IPS-NIHi11 (cell line): ENCODE measurements around the gene SMIM11.
"Not testable (repeated sequence)": the region's sequence is repeated elsewhere in the genome, so short reads cannot be mapped to it uniquely, and the experiment has no call there.

Experiments used
- DNase-seq: peaks from one replicate; pipeline ENCODE4 v3.0.0; 2012; ENCODE audit warnings: mixed read lengths, low spot score

The SMIM11 gene

GRCh38 chr21:34374940-34375618 is at the start of gene SMIM11:
Gene SMIM11, plus strand, starts transcription at chr21:34375507. Its CDS starts 3,998 bp downstream, at chr21:34379505.
- DNase-seq, result not testable (repeated sequence)

- no peak for DNase-seq
Measured at GRCh38 chr21:34330055-34330454, 45.3 kb upstream of the SMIM11 start.

GRCh38 chr21:34331726-34332125 is 43.6 kb upstream of the SMIM11 start:
- DNase-seq, result no peak

GRCh38 chr21:34332347-34332746 is 43.0 kb upstream of the SMIM11 start:
- no peak for DNase-seq

- no peak for DNase-seq
Measured at GRCh38 chr21:34333121-34333739, 42.1 kb upstream of the SMIM11 start.

GRCh38 chr21:34335316-34335715 is 40.0 kb upstream of the SMIM11 start:
- no peak for DNase-seq

- no peak for DNase-seq
Measured at GRCh38 chr21:34336245-34336644, 39.1 kb upstream of the SMIM11 start.

GRCh38 chr21:34336756-34337391 is 38.4 kb upstream of the SMIM11 start:
- DNase-seq, result no peak

GRCh38 chr21:34337741-34338140 is 37.6 kb upstream of the SMIM11 start:
- DNase-seq, result no peak

- no peak for DNase-seq
Measured at GRCh38 chr21:34338226-34338625, 37.1 kb upstream of the SMIM11 start.

- no peak for DNase-seq
Measured at GRCh38 chr21:34340061-34340460, 35.2 kb upstream of the SMIM11 start.

GRCh38 chr21:34342476-34342875 is 32.8 kb upstream of the SMIM11 start:
- no peak for DNase-seq

GRCh38 chr21:34343347-34343746 is 32.0 kb upstream of the SMIM11 start:
- DNase-seq, result no peak

GRCh38 chr21:34343838-34344381 is 31.4 kb upstream of the SMIM11 start:
- DNase-seq, result no peak

GRCh38 chr21:34344584-34344983 is 30.7 kb upstream of the SMIM11 start:
- DNase-seq, result no peak

- DNase-seq, result no peak
Measured at GRCh38 chr21:34345091-34345871, 30.0 kb upstream of the SMIM11 start.

- DNase-seq, result no peak
Measured at GRCh38 chr21:34345892-34346291, 29.4 kb upstream of the SMIM11 start.

- DNase-seq, result no peak
Measured at GRCh38 chr21:34348890-34349519, 26.3 kb upstream of the SMIM11 start.

- DNase-seq, result peak; percentile 50
Measured at GRCh38 chr21:34351786-34352241, 23.5 kb upstream of the SMIM11 start.

- no peak for DNase-seq
Measured at GRCh38 chr21:34352556-34352955, 22.8 kb upstream of the SMIM11 start.

GRCh38 chr21:34353182-34353581 is 22.1 kb upstream of the SMIM11 start:
- DNase-seq, result no peak

GRCh38 chr21:34354836-34355235 is 20.5 kb upstream of the SMIM11 start:
- DNase-seq, result no peak
